Retinal pigment epithelial cell (primary cell): ENCODE results near the gene TAF11L3.
"Not testable (repeated sequence)": the region's sequence is repeated elsewhere in the genome, so short reads cannot be mapped to it uniquely, and the experiment has no call there.

ENCODE experiments used
- DNase-seq: peaks from one replicate; pipeline ENCODE4 v3.0.0-alpha.2; 2010; ENCODE audit warnings: low read depth
- H3K4me3 ChIP-seq: 2 replicates; pipeline ENCODE4 v1.5.1; 2011; ENCODE audit warnings: mild to moderate bottlenecking, low read length, control low read depth, moderate library complexity
- CTCF ChIP-seq: conservative IDR thresholded peaks from 2 replicates; pipeline ENCODE4 v1.5.1; 2011; ENCODE audit warnings: low read depth, low read length, control low read depth, inconsistent platforms

Gene TAF11L3

GRCh38 chr5:17518067-17518466 is at the start of gene TAF11L3:
Gene TAF11L3, plus strand, starts transcription at chr5:17518367.
- not testable (repeated sequence) for DNase-seq, H3K4me3 ChIP-seq

- no peak for TF ChIP-seq CTCF
- H3K4me3 ChIP-seq = no peak overlapping the region
- no peak for DNase-seq
Measured at GRCh38 chr5:17470064-17470463, 48.1 kb upstream of the TAF11L3 start.

- H3K4me3 ChIP-seq = not testable (repeated sequence)
Measured at GRCh38 chr5:17475064-17475463, 43.1 kb upstream of the TAF11L3 start.

GRCh38 chr5:17477043-17477442 is 41.1 kb upstream of the TAF11L3 start:
- no peak for TF ChIP-seq CTCF
- DNase-seq = no peak
- no peak overlapping the region for H3K4me3 ChIP-seq

More at GRCh38 chr5:17475064-17475463, 43.1 kb upstream of the TAF11L3 start:
- DNase-seq = not testable (repeated sequence)

GRCh38 chr5:17477573-17478265 is 40.4 kb upstream of the TAF11L3 start:
- no peak overlapping the region for H3K4me3 ChIP-seq
- no peak for TF ChIP-seq CTCF
- no peak for DNase-seq

- H3K4me3 ChIP-seq = no peak overlapping the region
- DNase-seq = peak; percentile 13
- TF ChIP-seq CTCF = no peak
Measured at GRCh38 chr5:17481378-17481777, 36.8 kb upstream of the TAF11L3 start.

GRCh38 chr5:17482790-17483189 is 35.4 kb upstream of the TAF11L3 start:
- TF ChIP-seq CTCF = no peak
- H3K4me3 ChIP-seq = no peak overlapping the region
- DNase-seq = no peak

- H3K4me3 ChIP-seq = not testable (repeated sequence)
Measured at GRCh38 chr5:17486464-17487173, 31.5 kb upstream of the TAF11L3 start.

More at GRCh38 chr5:17486464-17487173, 31.5 kb upstream of the TAF11L3 start:
- DNase-seq = not testable (repeated sequence)
